IPS-NIHi7 (cell line): ENCODE results near the gene ARF1.

ENCODE experiments used
- DNase-seq: peaks from one replicate; pipeline ENCODE4 v3.0.0; 2012; ENCODE audit warnings: mixed read lengths; ENCODE audit errors: extremely low spot score

The ARF1 gene

DNA sequence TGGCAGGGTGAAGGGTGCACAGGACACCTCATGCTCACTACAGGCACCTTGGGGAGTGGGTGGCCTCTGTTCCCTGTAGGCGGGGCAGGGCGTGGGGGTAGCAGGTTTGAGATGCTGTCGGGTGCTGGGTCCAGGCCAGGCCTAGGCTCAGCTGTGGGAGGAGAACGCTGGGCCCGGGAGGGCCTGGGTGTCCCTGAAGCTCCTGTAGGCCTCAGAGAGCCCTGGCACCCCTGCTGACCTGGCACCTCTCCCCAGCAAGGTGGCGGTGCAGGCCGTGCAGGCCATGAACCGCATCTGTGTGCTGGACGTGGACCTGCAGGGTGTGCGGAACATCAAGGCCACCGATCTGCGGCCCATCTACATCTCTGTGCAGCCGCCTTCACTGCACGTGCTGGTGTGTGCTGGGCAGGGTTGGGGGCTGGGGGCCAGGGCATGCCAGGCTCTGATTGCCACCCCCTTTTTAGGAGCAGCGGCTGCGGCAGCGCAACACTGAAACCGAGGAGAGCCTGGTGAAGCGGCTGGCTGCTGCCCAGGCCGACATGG, 64.7 kb downstream of the ARF1 start:
- DNase-seq: no peak

DNA sequence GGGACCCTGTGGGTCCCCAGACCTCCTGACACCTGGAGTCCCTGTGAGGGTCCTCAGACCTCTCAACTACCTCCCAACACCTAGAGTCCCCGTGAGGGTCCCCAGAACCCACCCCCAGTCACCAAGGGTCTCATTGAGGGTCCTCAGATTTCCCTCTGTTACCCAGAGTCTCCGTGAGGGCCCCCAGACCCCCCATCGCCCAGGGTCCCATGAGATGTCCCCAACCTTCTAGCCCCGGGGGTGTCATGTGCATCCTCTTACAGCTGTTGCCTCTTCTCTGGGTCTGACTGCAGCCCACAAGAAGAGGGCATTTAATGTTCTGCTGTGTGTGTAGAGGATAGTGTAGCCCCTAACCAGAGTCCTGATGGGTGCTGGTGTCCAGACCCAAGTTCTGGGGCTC, 65.3 kb downstream of the ARF1 start:
- DNase-seq: no peak

DNA sequence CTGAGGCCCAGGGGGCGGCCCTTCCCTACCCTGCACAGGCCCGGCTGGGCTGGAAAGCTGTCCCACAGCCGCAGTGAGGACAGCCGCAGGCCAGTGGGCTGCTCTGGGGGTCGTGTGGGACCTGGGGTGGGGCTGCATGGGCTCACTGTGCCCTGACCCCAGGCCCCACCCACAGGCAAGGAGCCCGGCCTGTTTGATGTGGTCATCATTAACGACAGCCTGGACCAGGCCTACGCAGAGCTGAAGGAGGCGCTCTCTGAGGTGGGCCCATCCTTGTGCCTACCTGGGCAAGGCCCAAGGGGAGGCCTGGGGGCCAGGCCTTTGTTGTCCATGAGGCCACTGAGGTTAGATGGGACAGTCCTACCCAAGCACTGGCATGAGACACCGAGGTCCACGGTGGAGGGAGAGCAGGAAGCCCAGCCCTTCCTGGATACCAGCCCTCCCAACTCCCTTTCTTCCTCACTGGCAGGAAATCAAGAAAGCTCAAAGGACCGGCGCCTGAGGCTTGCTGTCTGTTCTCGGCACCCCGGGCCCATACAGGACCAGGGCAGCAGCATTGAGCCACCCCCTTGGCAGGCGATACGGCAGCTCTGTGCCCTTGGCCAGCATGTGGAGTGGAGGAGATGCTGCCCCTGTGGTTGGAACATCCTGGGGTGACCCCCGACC, 65.8 kb downstream of the ARF1 start:
- DNase-seq: no peak
